ENCODE measurements around the gene ZNF341.

The ZNF341 gene

DNA sequence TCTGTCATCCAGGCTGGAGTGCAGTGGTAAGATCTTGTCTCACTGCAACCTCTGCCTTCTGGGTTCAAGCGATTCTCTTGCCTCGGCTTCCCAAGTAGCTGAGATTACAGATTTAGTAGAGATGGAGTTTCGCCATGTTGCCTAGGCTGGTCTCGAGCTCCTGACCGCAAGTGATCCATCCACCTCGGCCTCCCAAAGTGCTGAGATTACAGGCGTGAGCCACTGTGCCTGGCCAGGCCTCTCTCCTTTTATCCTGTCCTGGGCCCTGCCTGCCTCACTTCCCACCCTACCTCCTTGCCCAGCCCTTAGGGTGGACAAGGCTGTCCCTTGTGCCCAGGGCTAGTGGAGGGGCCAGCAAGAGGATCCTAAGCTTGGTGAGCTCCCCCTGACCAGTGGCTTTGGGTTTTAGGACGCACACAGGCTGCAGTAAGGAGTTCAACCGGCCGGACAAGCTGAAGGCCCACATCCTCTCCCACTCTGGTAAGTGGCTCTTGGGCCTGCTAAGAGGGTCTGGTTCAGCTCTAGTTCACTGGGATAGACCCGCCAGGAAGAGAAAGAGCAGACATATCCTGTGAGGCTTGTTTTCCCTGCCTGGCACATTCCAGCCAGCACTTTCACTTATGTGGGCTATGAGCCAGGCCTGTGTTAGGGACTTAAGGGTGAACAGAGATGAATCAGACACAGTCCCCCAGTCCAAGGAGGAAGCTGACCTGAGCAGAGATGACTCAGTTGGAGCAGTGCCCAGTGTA lies 57.5 kb downstream of the ZNF341 start:
- DNase-seq (ENCODE audit: low spot score) (peak; percentile 100), ATAC-seq (ENCODE audit: low read depth) (peak; percentile 94)
- Histone ChIP-seq H3K9me3 (ENCODE audit: severe bottlenecking) (no peaks in the 10 kb centered on the region), H3K27ac (ENCODE audit: poor library complexity, severe bottlenecking) (peak overlapping the region; percentile 71), H3K27me3 (ENCODE audit: insufficient read depth, poor library complexity, severe bottlenecking) (no peaks in the 10 kb centered on the region), H3K4me1 (ENCODE audit: insufficient read depth, poor library complexity, severe bottlenecking) (peaks cover 15% of the 10 kb centered on the region), H3K4me3 (ENCODE audit: severe bottlenecking) (no peak overlapping the region), H3K36me3 (ENCODE audit: low read depth) (no peaks in the 10 kb centered on the region)
- no peak for TF ChIP-seq CTCF (IDR thresholded peaks at IDR 0.05; ENCODE audit: poor library complexity, severe bottlenecking)

DNA sequence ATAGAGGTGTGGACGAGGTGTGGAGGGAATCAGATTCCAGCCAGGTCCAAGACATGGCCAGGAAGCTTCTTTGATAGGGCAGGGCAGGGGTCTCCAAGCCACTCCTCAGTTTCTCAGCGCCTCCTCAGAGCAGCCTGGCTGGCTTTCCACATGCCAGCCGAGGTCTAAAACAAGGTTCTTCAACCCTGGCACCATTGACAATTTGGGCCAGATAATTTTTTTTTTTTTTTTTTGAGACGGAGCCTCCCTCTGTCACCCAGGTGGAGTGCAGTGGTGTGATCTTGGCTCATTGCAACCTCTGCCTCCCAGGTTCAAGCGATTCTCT lies 58.0 kb downstream of the ZNF341 start:
- no peak for TF ChIP-seq CTCF (IDR thresholded peaks at IDR 0.05; ENCODE audit: poor library complexity, severe bottlenecking)
- H3K9me3 ChIP-seq (ENCODE audit: severe bottlenecking) = no peaks in the 10 kb centered on the region
- no peak overlapping the region for H3K4me3 ChIP-seq (ENCODE audit: severe bottlenecking)
- H3K27me3 ChIP-seq (ENCODE audit: insufficient read depth, poor library complexity, severe bottlenecking) = no peaks in the 10 kb centered on the region
- H3K27ac ChIP-seq (ENCODE audit: poor library complexity, severe bottlenecking) = peak overlapping the region; percentile 71
- DNase-seq (ENCODE audit: low spot score) = no peak
- no peak for ATAC-seq (ENCODE audit: low read depth)
- peaks cover 15% of the 10 kb centered on the region for H3K4me1 ChIP-seq (ENCODE audit: insufficient read depth, poor library complexity, severe bottlenecking)
- H3K36me3 ChIP-seq (ENCODE audit: low read depth) = no peaks in the 10 kb centered on the region

DNA sequence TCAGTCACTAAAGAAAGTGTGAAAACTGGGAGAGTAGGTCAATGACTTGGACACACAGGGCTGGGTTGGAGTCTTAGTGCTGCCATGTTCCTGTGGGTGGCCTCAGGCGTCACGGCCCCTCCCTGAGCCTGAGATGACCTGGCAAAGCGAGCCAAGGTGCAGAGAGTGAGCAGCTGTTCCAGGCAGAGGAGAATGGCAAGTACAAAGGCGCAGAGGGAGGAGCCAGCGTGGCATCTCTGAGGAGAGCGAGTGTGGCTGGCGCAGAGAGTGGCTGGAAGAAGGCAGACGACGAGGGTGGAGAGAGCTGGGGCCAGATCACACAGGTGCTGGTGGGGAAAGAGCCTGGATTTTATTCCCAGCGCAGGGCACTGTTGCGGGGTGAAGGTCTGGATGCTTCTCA lies 58.8 kb downstream of the ZNF341 start:
- H3K36me3 ChIP-seq (ENCODE audit: low read depth) = no peaks in the 10 kb centered on the region
- DNase-seq (ENCODE audit: low spot score) = no peak
- H3K9me3 ChIP-seq (ENCODE audit: severe bottlenecking) = no peaks in the 10 kb centered on the region
- H3K27me3 ChIP-seq (ENCODE audit: insufficient read depth, poor library complexity, severe bottlenecking) = no peaks in the 10 kb centered on the region
- peak overlapping the region; percentile 71 for H3K27ac ChIP-seq (ENCODE audit: poor library complexity, severe bottlenecking)
- ATAC-seq (ENCODE audit: low read depth) = no peak
- H3K4me1 ChIP-seq (ENCODE audit: insufficient read depth, poor library complexity, severe bottlenecking) = peaks cover 15% of the 10 kb centered on the region
- no peak overlapping the region for H3K4me3 ChIP-seq (ENCODE audit: severe bottlenecking)
- TF ChIP-seq CTCF (IDR thresholded peaks at IDR 0.05; ENCODE audit: poor library complexity, severe bottlenecking) = no peak

DNA sequence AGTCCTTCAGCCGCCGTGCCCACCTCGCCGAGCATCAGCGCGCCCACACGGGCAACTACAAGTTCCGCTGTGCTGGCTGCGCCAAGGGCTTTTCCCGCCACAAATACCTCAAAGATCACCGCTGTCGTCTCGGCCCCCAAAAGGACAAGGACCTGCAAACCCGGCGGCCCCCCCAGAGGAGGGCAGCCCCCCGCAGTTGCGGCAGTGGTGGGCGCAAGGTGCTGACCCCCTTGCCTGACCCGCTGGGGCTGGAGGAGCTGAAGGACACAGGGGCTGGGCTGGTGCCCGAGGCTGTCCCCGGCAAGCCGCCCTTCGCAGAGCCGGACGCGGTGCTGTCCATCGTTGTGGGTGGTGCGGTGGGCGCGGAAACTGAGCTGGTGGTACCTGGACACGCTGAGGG lies 59.2 kb downstream of the ZNF341 start:
- no peak overlapping the region for H3K27ac ChIP-seq (ENCODE audit: poor library complexity, severe bottlenecking)
- no peak for TF ChIP-seq CTCF (IDR thresholded peaks at IDR 0.05; ENCODE audit: poor library complexity, severe bottlenecking)
- no peak overlapping the region for H3K4me3 ChIP-seq (ENCODE audit: severe bottlenecking)
- no peaks in the 10 kb centered on the region for H3K27me3 ChIP-seq (ENCODE audit: insufficient read depth, poor library complexity, severe bottlenecking)
- no peak for ATAC-seq (ENCODE audit: low read depth)
- no peaks in the 10 kb centered on the region for H3K9me3 ChIP-seq (ENCODE audit: severe bottlenecking)
- DNase-seq (ENCODE audit: low spot score) = peak; percentile 81
- H3K36me3 ChIP-seq (ENCODE audit: low read depth) = no peaks in the 10 kb centered on the region
- H3K4me1 ChIP-seq (ENCODE audit: insufficient read depth, poor library complexity, severe bottlenecking) = peaks cover 15% of the 10 kb centered on the region

GRCh38 chr20:33791540-33791939 lies 59.7 kb downstream of the ZNF341 start:
- no peaks in the 10 kb centered on the region for H3K9me3 ChIP-seq (ENCODE audit: severe bottlenecking)
- no peaks in the 10 kb centered on the region for H3K27me3 ChIP-seq (ENCODE audit: insufficient read depth, poor library complexity, severe bottlenecking)
- H3K4me1 ChIP-seq (ENCODE audit: insufficient read depth, poor library complexity, severe bottlenecking) = peaks cover 18% of the 10 kb centered on the region
- DNase-seq (ENCODE audit: low spot score) (no peak), ATAC-seq (ENCODE audit: low read depth) (no peak)
- TF ChIP-seq CTCF (IDR thresholded peaks at IDR 0.05; ENCODE audit: poor library complexity, severe bottlenecking) = no peak
- H3K27ac ChIP-seq (ENCODE audit: poor library complexity, severe bottlenecking) = no peak overlapping the region
- no peak overlapping the region for H3K4me3 ChIP-seq (ENCODE audit: severe bottlenecking)
- no peaks in the 10 kb centered on the region for H3K36me3 ChIP-seq (ENCODE audit: low read depth)

Measured in RWPE2 (cell line).